Lower leg skin (tissue), 4 donors: ENCODE measurements around the gene CDKN2A. TPM values are rescaled to one million over a fixed set of nuclear protein-coding genes. Genes with fewer than 3 reads are reported as not detected.

Source experiments
- DNase-seq, 2 donors: peaks; one replicate each; pipeline ENCODE4 v3.0.0-alpha.2; 2019; ENCODE audit warnings: low spot score in 2 of 2
- H3K4me3 ChIP-seq: fragments of 200-600 bp; sonication (generic); 2 replicates; pipeline ENCODE4 v1.5.1; 2017; ENCODE audit warnings: mild to moderate bottlenecking, low read depth; ENCODE audit not compliant: poor library complexity, severe bottlenecking
- POLR2A ChIP-seq, 2 donors: fragments of 450-650 bp; IDR thresholded peaks; one replicate each; pipeline ENCODE4 v1.6.1; 2016 to 2017; ENCODE audit warnings: antibody characterized with exemption in 2 of 2, mild to moderate bottlenecking in 1 of 2, moderate library complexity in 1 of 2
- WGBS, 2 donors: methylation state at CpG; one replicate each; pipeline ENCODE4 v1.1.5; 2018; 5-methylcytosine and 5-hydroxymethylcytosine counted together
- intact Hi-C: fragments of 100-400 bp; cut with DNase I; formaldehyde crosslinking; loops from one replicate; pipeline ENCODE4 v1.15.0; 2023; ENCODE audit warnings: low total_unique reads
- total RNA-seq, 4 donors: library from RNA; depleted of rRNA; stranded (reverse); fragments of >200 nt; gene quantifications; one replicate each; pipeline ENCODE4 v1.1.0, GENCODE V29; 2016
- TF ChIP-seq, protein P1 (sequence below), 3 donors: fragments of 450-650 bp; IDR thresholded peaks; one replicate each; pipeline ENCODE4 v1.5.1; 2016; ENCODE audit warnings: antibody characterized with exemption in 3 of 3, mild to moderate bottlenecking in 3 of 3, moderate library complexity in 2 of 3

CDKN2A gene
- total RNA-seq, 4 donors from 2014 or later, result 1.8 to 3.9 (median 1.9) TPM; not detected in 1

- TF ChIP-seq POLR2A (IDR thresholded peaks at IDR 0.05), result no peak
- TF ChIP-seq, protein P1, sequence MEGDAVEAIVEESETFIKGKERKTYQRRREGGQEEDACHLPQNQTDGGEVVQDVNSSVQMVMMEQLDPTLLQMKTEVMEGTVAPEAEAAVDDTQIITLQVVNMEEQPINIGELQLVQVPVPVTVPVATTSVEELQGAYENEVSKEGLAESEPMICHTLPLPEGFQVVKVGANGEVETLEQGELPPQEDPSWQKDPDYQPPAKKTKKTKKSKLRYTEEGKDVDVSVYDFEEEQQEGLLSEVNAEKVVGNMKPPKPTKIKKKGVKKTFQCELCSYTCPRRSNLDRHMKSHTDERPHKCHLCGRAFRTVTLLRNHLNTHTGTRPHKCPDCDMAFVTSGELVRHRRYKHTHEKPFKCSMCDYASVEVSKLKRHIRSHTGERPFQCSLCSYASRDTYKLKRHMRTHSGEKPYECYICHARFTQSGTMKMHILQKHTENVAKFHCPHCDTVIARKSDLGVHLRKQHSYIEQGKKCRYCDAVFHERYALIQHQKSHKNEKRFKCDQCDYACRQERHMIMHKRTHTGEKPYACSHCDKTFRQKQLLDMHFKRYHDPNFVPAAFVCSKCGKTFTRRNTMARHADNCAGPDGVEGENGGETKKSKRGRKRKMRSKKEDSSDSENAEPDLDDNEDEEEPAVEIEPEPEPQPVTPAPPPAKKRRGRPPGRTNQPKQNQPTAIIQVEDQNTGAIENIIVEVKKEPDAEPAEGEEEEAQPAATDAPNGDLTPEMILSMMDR (IDR thresholded peaks at IDR 0.05), result no peak
- DNase-seq, result no peak
- WGBS, 2 donors, result 45 to 50% methylated on average over 1 of the region's 1 CpG
- intact Hi-C loops, result no loop called here
- no peak overlapping the region for H3K4me3 ChIP-seq
Observed at GRCh38 chr9:22030101-22030598, 36.0 kb upstream of the CDKN2A start.

- no peak for DNase-seq
- no peak overlapping the region for H3K4me3 ChIP-seq
- TF ChIP-seq, protein P1 (IDR thresholded peaks at IDR 0.05), result no peak
- TF ChIP-seq POLR2A (IDR thresholded peaks at IDR 0.05), result no peak
- WGBS, 2 donors, result 78 to 82% methylated on average over 4 of the region's 4 CpGs
- intact Hi-C loops, result no loop called here
Observed at GRCh38 chr9:22029231-22029630, 35.0 kb upstream of the CDKN2A start.

DNA sequence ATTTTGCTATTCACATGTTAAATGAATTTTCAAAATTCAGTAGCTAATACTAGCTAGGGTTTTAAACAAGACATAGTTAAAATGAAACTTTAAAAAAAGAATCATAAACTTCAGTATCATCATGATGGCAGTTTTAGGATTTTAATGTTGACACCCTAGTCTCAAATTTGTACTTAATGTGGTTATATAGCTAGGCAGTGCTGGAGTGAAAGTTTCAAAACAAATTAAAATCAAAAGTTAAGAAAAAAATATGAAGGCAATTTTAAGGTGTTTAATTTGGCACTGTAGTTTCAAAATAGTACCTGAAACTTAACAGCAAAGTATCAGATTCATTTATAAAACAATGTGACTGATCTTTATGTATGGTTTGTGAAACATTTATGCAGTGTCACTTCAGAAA, 34.2 kb upstream of the CDKN2A start:
- no peak for DNase-seq
- no peak overlapping the region for H3K4me3 ChIP-seq
- no peak for TF ChIP-seq POLR2A (IDR thresholded peaks at IDR 0.05)
- TF ChIP-seq, protein P1 (IDR thresholded peaks at IDR 0.05), result no peak
- intact Hi-C loops, result no loop called here

DNA sequence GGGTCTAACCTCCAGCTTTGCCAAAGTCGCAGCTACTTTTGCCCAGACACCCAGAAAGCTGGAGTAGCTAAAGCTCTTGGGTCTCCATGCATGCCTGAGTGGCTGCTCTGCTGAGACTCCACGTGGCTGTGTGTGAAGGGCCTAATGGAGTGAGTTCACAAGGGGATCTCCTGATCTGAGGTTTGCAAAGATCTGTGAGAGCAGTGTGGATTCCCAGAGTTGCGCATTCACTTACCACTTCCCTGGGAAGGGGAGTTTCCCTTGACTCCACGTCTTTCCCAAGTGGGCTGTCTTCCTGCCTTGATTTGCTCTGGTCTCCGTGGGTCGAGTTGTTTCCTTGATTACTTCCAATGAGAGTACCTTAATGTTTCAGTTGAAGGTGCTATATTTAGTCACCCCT, 32.5 kb upstream of the CDKN2A start:
- TF ChIP-seq POLR2A (IDR thresholded peaks at IDR 0.05), result no peak
- no peak overlapping the region for H3K4me3 ChIP-seq
- no peak for DNase-seq
- 67 to 74% methylated on average over 6 of the region's 6 CpGs for WGBS, 2 donors
- intact Hi-C loops, result no loop called here

GRCh38 chr9:22022396-22022795, 28.2 kb upstream of the CDKN2A start:
- TF ChIP-seq POLR2A (IDR thresholded peaks at IDR 0.05), result no peak
- TF ChIP-seq, protein P1 (IDR thresholded peaks at IDR 0.05), result no peak
- intact Hi-C loops, result no loop called here
- no peak for DNase-seq
- H3K4me3 ChIP-seq, result no peak overlapping the region
- WGBS, 2 donors, result 93 to 96% methylated on average over 3 of the region's 3 CpGs

GRCh38 chr9:22010866-22011625, 16.9 kb upstream of the CDKN2A start:
- DNase-seq, result no peak
- no peak overlapping the region for H3K4me3 ChIP-seq
- intact Hi-C loops, result no loop called here
- WGBS, 2 donors, result 19% methylated on average over 13 of the region's 13 CpGs
- TF ChIP-seq, protein P1 (IDR thresholded peaks at IDR 0.05), result no peak
- no peak for TF ChIP-seq POLR2A (IDR thresholded peaks at IDR 0.05)
